Skeletal muscle tissue (tissue), 4 donors: ENCODE results near the gene DENND1B. TPM values are rescaled to one million over a fixed set of nuclear protein-coding genes. Genes with fewer than 3 reads are reported as not detected.

Experiments used
- H3K27ac ChIP-seq: one replicate; pipeline ENCODE4 v1.7.0; 2013; ENCODE audit warnings: mild to moderate bottlenecking, low read depth, low read length, inconsistent platforms
- H3K27me3 ChIP-seq, 3 donors: one replicate each; pipeline ENCODE4 v1.7.0; 2013; ENCODE audit warnings: low read length in 3 of 3; ENCODE audit not compliant: control insufficient read depth in 3 of 3, insufficient read depth in 3 of 3
- H3K36me3 ChIP-seq, 3 donors: one replicate each; pipeline ENCODE4 v1.7.0; 2013; ENCODE audit warnings: low read length in 3 of 3; ENCODE audit not compliant: control insufficient read depth in 3 of 3, insufficient read depth in 3 of 3
- H3K4me1 ChIP-seq, 3 donors: one replicate each; pipeline ENCODE4 v1.7.0; 2013; ENCODE audit warnings: low read length in 3 of 3, mild to moderate bottlenecking in 3 of 3; ENCODE audit not compliant: control insufficient read depth in 3 of 3, insufficient read depth in 3 of 3
- H3K4me3 ChIP-seq, 3 donors: one replicate each; pipeline ENCODE4 v1.7.0; 2013; ENCODE audit warnings: low read length in 3 of 3
- H3K9ac ChIP-seq, 3 donors: one replicate each; pipeline ENCODE4 v1.7.0; 2013; ENCODE audit warnings: low read length in 3 of 3, mild to moderate bottlenecking in 3 of 3, moderate library complexity in 2 of 3, low read depth in 1 of 3
- H3K9me3 ChIP-seq, 3 donors: one replicate each; pipeline ENCODE4 v1.7.0; 2013; ENCODE audit warnings: low read length in 3 of 3; ENCODE audit not compliant: control insufficient read depth in 3 of 3
- total RNA-seq: library from RNA; depleted of rRNA; stranded (reverse); fragments of >200 nt; gene quantifications from one replicate; pipeline ENCODE4 v1.2.3, GENCODE V29; 2014
- donor health status: Osteomylitis.

DENND1B gene
- total RNA-seq, 1 donor from 2014 or later: 13.0 TPM

GRCh38 chr1:197659171-197659570, 116.1 kb downstream of the DENND1B start:
- no peak overlapping the region for H3K9ac ChIP-seq
- no peaks in the 10 kb centered on the region for H3K27me3 ChIP-seq
- no peaks in the 10 kb centered on the region for H3K9me3 ChIP-seq
- no peak overlapping the region for H3K4me3 ChIP-seq
- no peaks in the 10 kb centered on the region for H3K4me1 ChIP-seq
- no peak overlapping the region for H3K27ac ChIP-seq
- no peaks in the 10 kb centered on the region for H3K36me3 ChIP-seq

GRCh38 chr1:197649188-197649587, 126.1 kb downstream of the DENND1B start:
- no peaks in the 10 kb centered on the region for H3K4me1 ChIP-seq
- no peaks in the 10 kb centered on the region for H3K27me3 ChIP-seq
- H3K36me3 ChIP-seq: no peaks in the 10 kb centered on the region
- H3K9me3 ChIP-seq: no peaks in the 10 kb centered on the region
- H3K4me3 ChIP-seq: no peak overlapping the region
- H3K27ac ChIP-seq: no peak overlapping the region
- no peak overlapping the region for H3K9ac ChIP-seq

- H3K27ac ChIP-seq: no peak overlapping the region
- no peak overlapping the region for H3K4me3 ChIP-seq
- H3K27me3 ChIP-seq: no peaks in the 10 kb centered on the region
- no peak overlapping the region for H3K9ac ChIP-seq
- H3K9me3 ChIP-seq: peaks cover 0 to 3% (median 0%) of the 10 kb centered on the region in 3 donors
- H3K4me1 ChIP-seq: no peaks in the 10 kb centered on the region
- H3K36me3 ChIP-seq: peaks cover 0 to 5% (median 0%) of the 10 kb centered on the region in 3 donors
These were observed 137.0 kb downstream of the DENND1B start for GRCh38 chr1:197638316-197638715.

GRCh38 chr1:197637406-197637805, 137.9 kb downstream of the DENND1B start:
- Histone ChIP-seq H3K9ac (no peak overlapping the region), H3K4me3 (no peak overlapping the region), H3K4me1 (no peaks in the 10 kb centered on the region), H3K27me3 (no peaks in the 10 kb centered on the region), H3K36me3 (peaks cover 0 to 5% (median 0%) of the 10 kb centered on the region in 3 donors), H3K9me3 (peaks cover 0 to 4% (median 0%) of the 10 kb centered on the region in 3 donors), H3K27ac (no peak overlapping the region)

GRCh38 chr1:197633447-197634078, 141.7 kb downstream of the DENND1B start:
- Histone ChIP-seq H3K9me3 (peaks cover 0 to 4% (median 0%) of the 10 kb centered on the region in 3 donors), H3K27me3 (no peaks in the 10 kb centered on the region), H3K9ac (no peak overlapping the region), H3K4me1 (no peaks in the 10 kb centered on the region), H3K27ac (no peak overlapping the region), H3K36me3 (peaks cover 0 to 5% (median 0%) of the 10 kb centered on the region in 3 donors), H3K4me3 (no peak overlapping the region)

GRCh38 chr1:197632651-197633050, 142.6 kb downstream of the DENND1B start:
- no peaks in the 10 kb centered on the region for H3K4me1 ChIP-seq
- no peak overlapping the region for H3K27ac ChIP-seq
- H3K9ac ChIP-seq: no peak overlapping the region
- H3K4me3 ChIP-seq: no peak overlapping the region
- H3K9me3 ChIP-seq: peaks cover 0 to 4% (median 0%) of the 10 kb centered on the region in 3 donors
- H3K36me3 ChIP-seq: peaks cover 0 to 2% (median 0%) of the 10 kb centered on the region in 3 donors
- H3K27me3 ChIP-seq: no peaks in the 10 kb centered on the region

- peaks cover 0 to 4% (median 0%) of the 10 kb centered on the region in 3 donors for H3K9me3 ChIP-seq
- no peak overlapping the region for H3K27ac ChIP-seq
- H3K4me3 ChIP-seq: no peak overlapping the region
- H3K4me1 ChIP-seq: no peaks in the 10 kb centered on the region
- peaks cover 0 to 2% (median 0%) of the 10 kb centered on the region in 3 donors for H3K36me3 ChIP-seq
- no peaks in the 10 kb centered on the region for H3K27me3 ChIP-seq
- H3K9ac ChIP-seq: no peak overlapping the region
These were observed 143.3 kb downstream of the DENND1B start for GRCh38 chr1:197632005-197632404.

- peaks cover 3 to 11% (median 6%) of the 10 kb centered on the region in 3 donors for H3K4me1 ChIP-seq
- no peak overlapping the region for H3K4me3 ChIP-seq
- no peaks in the 10 kb centered on the region for H3K27me3 ChIP-seq
These were observed 152.9 kb downstream of the DENND1B start for GRCh38 chr1:197622371-197622770.

GRCh38 chr1:197621761-197622160, 153.5 kb downstream of the DENND1B start:
- H3K4me1 ChIP-seq: peaks cover 3 to 11% (median 6%) of the 10 kb centered on the region in 3 donors
- no peak overlapping the region for H3K9ac ChIP-seq
- no peak overlapping the region for H3K27ac ChIP-seq
- no peak overlapping the region for H3K4me3 ChIP-seq
- no peaks in the 10 kb centered on the region for H3K27me3 ChIP-seq
- no peaks in the 10 kb centered on the region for H3K36me3 ChIP-seq
- H3K9me3 ChIP-seq: no peaks in the 10 kb centered on the region

More at GRCh38 chr1:197622371-197622770, 152.9 kb downstream of the DENND1B start:
- Histone ChIP-seq H3K9me3 (no peaks in the 10 kb centered on the region), H3K9ac (no peak overlapping the region), H3K27ac (no peak overlapping the region), H3K36me3 (no peaks in the 10 kb centered on the region)

- no peak overlapping the region for H3K4me3 ChIP-seq
- H3K4me1 ChIP-seq: peaks cover 3 to 11% (median 6%) of the 10 kb centered on the region in 3 donors
- H3K9me3 ChIP-seq: no peaks in the 10 kb centered on the region
- no peak overlapping the region for H3K9ac ChIP-seq
- no peaks in the 10 kb centered on the region for H3K27me3 ChIP-seq
- H3K27ac ChIP-seq: no peak overlapping the region
- no peaks in the 10 kb centered on the region for H3K36me3 ChIP-seq
These were observed 154.5 kb downstream of the DENND1B start for GRCh38 chr1:197620714-197621163.
